GM12892 (cell line): Measurements from ENCODE around the gene ZNF567. TPM values are rescaled to one million over a fixed set of nuclear protein-coding genes. Genes with fewer than 3 reads are reported as not detected.
A peak's percentile ranks its signal among the peaks of the same experiment; 100 is the strongest.

Experiments
- DNase-seq: peaks from one replicate; pipeline ENCODE4 v3.0.0; 2011; ENCODE audit not compliant: insufficient read length
- FAIRE-seq: peaks from 2 replicates; lab custom pipeline; 2011; peaks lifted over from hg19 to GRCh38; lab: Jason Lieb, UNC
- POLR2A ChIP-seq: IDR thresholded peaks from 2 replicates; pipeline ENCODE4 v1.6.1; 2011; ENCODE audit warnings: low read depth, low read length, control low read depth
- POLR2AphosphoS5 ChIP-seq: IDR thresholded peaks from 2 replicates; pipeline ENCODE4 v1.6.1; 2011; ENCODE audit warnings: low read depth, low read length, control low read depth
- TAF1 ChIP-seq: IDR thresholded peaks from 2 replicates; pipeline ENCODE4 v1.6.1; 2011; ENCODE audit warnings: low read depth, mild to moderate bottlenecking, control low read depth, low read length, borderline replicate concordance
- polyA plus RNA-seq: library from polyadenylated mRNA; unstranded; fragments of >200 nt; gene quantifications from one replicate; pipeline ENCODE4 v1.2.1, GENCODE V29; 2012; ENCODE audit warnings: missing spikeins, inconsistent platforms; ENCODE audit not compliant: missing spikeins

The ZNF567 gene
- 8.0 TPM for polyA plus RNA-seq

DNA sequence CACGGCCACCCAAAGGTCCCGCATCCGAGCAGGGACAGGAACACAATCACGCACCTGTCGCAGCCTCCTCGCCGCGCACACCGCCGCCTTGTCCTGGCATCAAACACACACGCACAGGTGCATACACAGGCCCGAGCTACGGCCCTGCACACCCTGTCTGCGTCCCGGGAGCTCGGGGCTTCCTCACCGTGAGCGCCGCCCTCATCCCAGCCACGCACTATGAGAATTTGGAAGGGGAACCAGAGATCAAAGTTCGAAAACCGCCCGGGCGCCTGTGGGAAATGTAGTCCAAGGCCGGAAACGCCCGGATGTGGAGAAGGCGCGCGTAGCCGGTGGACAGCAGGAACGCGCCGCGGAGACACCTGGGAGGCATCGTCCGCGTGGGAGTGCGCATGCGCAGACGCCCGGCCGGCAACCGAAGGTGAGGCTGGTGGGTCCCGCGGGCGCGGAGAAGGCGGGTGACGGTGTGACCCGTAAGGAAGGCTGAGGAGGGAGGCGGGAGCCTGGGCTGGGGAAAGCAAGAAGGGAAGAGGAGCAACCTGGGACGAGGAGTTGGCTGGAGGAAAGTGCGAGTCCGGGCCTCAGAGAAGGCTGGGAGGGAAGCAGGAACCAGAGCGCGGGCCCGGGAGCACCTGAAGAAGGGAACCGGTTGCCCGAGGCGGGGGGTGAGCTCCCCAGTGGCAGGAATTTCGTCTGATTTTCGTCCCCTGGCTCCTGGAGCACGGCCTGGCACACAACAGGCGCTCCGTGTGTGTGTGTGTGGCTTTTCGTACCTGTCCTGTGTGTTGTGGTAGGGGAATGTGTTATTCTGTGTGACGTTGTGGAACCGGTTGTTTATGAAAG lies at the start of gene ZNF567:
ZNF567 (plus strand) TSS at position 399 of the 843 bp plus-strand sequence. CDS start 7,256 bp downstream, outside the sequence.
- no peak for TF ChIP-seq TAF1
- TF ChIP-seq POLR2A: peak; percentile 85
- peak; percentile 85 for TF ChIP-seq POLR2AphosphoS5
- FAIRE-seq (peak; percentile 98), DNase-seq (peak; percentile 95)

DNA sequence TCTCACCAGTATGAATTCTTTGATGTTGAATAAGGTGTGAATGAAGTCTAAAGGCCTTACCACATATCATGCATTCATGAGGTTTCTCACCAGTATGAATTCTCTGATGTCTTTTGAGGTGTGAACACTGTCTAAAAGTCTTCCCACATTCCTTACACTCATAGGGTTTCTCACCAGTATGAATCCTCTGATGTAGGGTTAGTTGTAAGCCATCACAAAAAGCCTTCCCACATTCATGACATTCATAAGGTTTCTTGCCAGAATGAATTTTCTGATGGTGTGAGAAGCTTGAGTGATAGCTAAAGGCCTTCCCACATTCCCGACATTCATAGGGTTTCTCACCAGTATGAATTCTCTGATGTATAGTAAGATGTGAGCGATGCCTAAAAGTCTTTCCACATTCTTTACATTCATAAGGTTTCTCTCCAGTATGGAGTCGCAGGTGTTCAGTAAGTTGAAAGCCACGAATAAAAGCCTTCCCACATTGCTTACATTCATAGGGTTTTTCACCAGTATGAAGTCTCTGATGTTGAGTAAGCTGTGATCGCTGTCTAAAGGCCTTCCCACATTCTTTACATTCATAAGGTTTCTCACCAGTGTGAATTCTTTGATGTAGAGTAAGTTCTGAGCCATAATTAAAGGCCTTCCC lies 48.4 kb upstream of the ZNF567 start:
- DNase-seq: no peak
- no peak for FAIRE-seq
- TF ChIP-seq POLR2A (no peak), TAF1 (no peak), POLR2AphosphoS5 (no peak)

DNA sequence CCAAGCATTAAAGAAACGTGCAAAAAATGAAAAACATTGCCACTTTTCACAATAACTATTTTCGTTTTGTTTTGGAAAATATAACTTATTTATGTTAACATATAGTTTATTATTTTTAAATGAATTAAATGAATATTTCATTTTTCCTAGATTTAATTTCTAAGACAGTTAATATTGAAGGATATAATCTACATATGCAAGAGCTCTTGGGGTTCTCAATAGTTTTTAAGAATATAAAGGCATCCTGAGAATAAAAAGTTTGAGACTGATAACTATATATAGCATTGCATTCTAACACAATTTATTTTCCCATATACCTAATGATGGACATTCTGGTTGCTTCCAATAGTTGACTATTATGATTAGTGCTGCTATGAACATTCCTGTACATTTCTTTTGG lies 40.7 kb upstream of the ZNF567 start:
- no peak for DNase-seq
- TF ChIP-seq POLR2AphosphoS5 (no peak), TAF1 (no peak), POLR2A (no peak)
- FAIRE-seq: no peak

DNA sequence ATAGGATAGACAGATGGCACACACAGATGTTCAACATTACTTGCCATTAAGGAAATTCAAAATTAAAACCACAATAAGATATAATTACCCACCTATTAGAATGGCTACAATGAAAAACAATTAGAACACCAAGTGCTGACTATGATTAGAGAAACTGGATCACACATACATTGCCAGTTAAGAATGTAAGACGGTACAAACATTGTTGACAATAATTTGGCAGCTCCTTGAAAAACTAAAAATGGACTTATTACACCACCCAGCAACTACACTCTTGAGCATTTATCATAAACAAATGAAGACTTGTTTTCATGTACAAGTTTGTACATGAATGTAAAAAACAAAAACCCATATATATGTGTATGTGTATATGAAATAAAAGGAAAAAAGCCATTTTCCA lies 34.5 kb upstream of the ZNF567 start:
- no peak for FAIRE-seq
- no peak for DNase-seq
- no peak for TF ChIP-seq POLR2AphosphoS5
- TF ChIP-seq TAF1: no peak
- no peak for TF ChIP-seq POLR2A

DNA sequence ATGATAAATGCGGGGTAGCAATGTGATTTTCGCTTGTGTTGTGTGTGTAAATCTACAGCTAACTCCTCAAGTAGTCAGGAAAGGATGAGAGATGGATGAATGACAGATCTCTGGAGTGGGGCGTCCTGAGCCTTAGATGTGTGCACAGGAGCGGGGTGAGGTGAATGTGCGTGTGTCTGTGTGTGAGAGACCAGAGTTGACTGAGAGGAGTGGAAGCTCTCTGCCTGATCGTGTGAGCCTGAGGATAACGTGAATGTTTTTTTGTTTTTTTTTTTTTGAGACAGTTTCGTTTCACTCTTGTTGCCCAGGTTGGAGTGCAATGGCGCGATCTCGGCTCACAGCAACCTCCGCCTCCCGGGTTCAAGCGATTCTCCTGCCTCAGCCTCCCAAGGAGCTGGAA lies 21.6 kb upstream of the ZNF567 start:
- no peak for FAIRE-seq
- no peak for DNase-seq
- TF ChIP-seq TAF1 (no peak), POLR2A (no peak), POLR2AphosphoS5 (no peak)

DNA sequence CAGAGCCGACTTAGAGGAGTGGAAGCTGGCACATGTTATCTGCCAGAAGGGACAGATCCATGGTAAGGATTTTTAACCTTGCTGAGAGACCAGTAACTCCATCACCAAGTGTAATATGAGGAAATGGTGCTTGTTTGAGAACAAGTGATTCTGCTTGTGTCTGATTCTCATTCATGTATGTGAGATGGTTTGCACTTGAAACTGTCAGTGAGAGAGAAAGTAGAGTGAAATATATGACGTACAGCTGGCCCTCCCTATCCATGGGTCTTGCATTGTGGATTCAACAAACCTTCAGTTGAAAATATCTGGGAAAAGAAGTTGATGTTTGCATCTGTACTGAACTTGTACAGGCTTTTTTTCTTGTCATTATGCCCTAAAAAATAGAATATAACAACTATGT lies 18.8 kb upstream of the ZNF567 start:
- DNase-seq (no peak), FAIRE-seq (no peak)
- TF ChIP-seq POLR2A: no peak
- no peak for TF ChIP-seq POLR2AphosphoS5
- TF ChIP-seq TAF1: no peak

DNA sequence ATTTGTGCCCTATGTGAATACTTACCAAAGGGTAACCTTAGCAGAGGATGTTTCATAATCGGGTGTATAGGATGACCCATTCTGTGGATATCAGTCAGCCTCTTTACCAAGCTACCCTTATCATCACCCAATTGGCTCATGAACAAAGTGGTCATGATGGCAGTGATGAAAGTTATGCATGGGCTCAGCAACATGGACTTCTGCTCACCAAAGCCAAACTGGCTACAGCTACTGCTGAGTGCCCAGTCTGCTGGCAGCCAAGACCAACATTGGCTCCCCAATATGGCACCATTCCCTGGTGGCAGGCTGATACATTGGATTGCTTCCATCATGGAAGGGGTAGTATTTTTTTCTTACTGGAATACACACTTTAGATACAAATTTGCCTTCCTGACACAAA lies 15.0 kb upstream of the ZNF567 start:
- no peak for FAIRE-seq
- no peak for DNase-seq
- no peak for TF ChIP-seq POLR2A
- no peak for TF ChIP-seq TAF1
- no peak for TF ChIP-seq POLR2AphosphoS5

DNA sequence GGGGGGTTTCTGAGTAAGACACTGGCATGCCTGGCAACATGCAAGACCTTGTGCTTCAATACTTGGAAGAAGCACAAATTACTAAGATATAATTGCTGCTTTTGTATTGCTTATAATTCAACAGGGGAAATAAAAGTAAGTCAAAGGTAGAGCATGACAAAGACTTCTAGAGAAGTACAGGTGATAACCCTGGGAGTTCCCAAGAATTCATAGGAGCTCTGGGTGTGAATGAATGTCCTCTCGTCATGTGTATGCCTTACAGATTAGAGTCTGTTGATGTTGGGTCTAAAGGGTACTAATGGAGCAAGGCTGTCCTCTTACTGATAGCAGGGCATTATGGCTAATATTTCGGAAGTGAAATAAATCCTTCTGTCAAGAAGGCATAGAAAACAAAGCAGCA lies 13.2 kb upstream of the ZNF567 start:
- FAIRE-seq: no peak
- TF ChIP-seq TAF1 (no peak), POLR2AphosphoS5 (no peak), POLR2A (no peak)
- no peak for DNase-seq

DNA sequence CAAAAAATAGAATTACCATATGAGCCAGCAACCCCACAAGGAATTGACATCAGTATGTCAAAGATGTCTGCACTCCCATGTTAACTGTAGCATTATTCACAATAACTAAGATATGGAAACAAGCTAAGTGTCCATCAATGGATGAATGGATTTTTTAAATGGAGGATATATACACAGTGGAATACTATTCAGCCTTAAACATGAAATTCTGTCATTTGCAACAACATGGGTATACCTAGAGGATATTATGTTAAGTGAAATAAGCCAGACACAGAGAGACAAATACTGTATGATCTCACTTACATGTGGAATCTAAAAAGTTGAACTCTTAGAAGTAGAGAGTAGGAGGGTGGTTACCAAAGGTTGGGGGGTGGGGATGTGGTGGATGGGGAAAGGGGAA lies 8.0 kb upstream of the ZNF567 start:
- DNase-seq (no peak), FAIRE-seq (no peak)
- TF ChIP-seq TAF1 (no peak), POLR2A (no peak), POLR2AphosphoS5 (no peak)

DNA sequence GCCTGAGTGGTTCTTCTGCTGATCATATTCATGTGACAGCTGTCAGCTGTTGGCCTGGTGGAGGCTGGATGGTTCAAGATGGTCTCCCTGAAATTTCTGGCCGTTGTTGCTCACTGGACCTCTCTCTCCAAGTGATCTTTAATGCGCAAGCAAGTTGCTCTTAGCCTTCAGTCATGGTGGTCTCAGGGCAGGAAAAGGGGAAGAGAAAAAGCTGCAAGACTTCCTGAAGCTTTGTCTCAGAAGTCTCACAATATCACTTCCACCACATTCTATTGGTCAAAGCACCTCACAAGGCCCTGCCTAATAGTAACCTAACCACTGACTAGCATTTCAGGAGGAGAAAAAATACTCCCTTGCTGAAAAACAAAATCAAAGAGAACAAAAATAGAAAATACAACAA lies 1.6 kb upstream of the ZNF567 start:
- FAIRE-seq (no peak), DNase-seq (no peak)
- no peak for TF ChIP-seq POLR2AphosphoS5
- no peak for TF ChIP-seq TAF1
- no peak for TF ChIP-seq POLR2A

DNA sequence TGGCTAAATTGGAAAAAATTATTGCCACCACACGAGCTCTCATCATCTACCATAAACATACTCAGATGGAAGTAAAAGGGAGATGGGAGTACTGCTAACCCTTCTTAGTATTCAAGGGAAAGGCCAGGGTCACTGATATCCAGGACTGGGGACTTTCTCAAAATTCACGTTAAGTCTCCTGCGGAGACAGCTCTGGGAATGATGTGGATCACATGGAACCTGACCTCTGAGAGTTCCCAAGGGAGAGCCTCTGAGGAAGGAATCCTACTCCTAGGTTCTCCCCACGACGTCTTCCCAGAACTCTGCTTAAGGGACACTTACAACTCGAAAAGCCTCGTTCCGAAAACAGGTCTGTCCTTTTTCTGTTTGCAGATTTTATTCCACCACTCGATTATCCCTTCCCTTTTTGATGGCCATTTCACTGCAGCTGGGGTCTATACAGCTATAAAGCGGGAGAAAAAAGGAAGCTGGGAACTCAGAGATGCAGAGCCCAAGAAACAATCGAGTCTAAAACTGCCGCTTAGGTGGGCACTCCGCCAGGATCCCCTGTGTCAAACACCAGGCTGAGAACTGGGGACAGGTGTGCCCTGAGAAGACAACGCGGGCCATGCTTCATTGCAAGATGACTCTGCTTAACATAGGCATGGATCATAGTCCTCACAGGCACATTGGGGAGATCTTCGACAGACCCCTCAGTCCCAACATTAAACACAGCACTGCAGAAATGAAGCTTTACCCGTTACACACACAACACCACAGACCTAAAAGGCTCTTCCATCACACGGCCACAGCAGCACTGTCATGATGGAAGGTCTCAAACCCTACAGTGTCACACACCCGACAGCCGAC lies 823 bp upstream of the ZNF567 start:
- DNase-seq: no peak
- no peak for FAIRE-seq
- TF ChIP-seq POLR2AphosphoS5: no peak
- TF ChIP-seq POLR2A: no peak
- no peak for TF ChIP-seq TAF1
